Sigmoid colon (tissue), 7 donors: ENCODE data around the gene MED26. TPM values are rescaled to one million over a fixed set of nuclear protein-coding genes. Genes with fewer than 3 reads are reported as not detected.

Experiments used
- DNase-seq: peaks from one replicate; pipeline ENCODE4 v3.0.0-alpha.2; 2019
- H3K27ac ChIP-seq, 4 donors: fragments of 200-600 bp; sonication (generic); one replicate each; pipeline ENCODE4 v1.5.1; 2016 to 2019; ENCODE audit warnings: mild to moderate bottlenecking in 1 of 4
- H3K27me3 ChIP-seq, 3 donors: fragments of 200-600 bp; sonication (generic); one replicate each; pipeline ENCODE4 v1.5.1; 2019; ENCODE audit warnings: mild to moderate bottlenecking in 1 of 3
- H3K36me3 ChIP-seq, 4 donors: fragments of 200-600 bp; sonication (generic); one replicate each; pipeline ENCODE4 v1.5.1; 2016 to 2019
- H3K4me1 ChIP-seq, 4 donors: fragments of 200-600 bp; sonication (generic); one replicate each; pipeline ENCODE4 v1.5.1; 2017 to 2019
- H3K4me3 ChIP-seq, 4 donors: fragments of 200-600 bp; sonication (generic); one replicate each; pipeline ENCODE4 v1.5.1; 2017 to 2019; ENCODE audit warnings: mild to moderate bottlenecking in 2 of 4, moderate library complexity in 1 of 4
- H3K9me3 ChIP-seq, 4 donors: fragments of 200-600 bp in 3 of 4; sonication (generic) in 3 of 4; one replicate each; pipeline versions ENCODE4 v1.5.1 to v1.6.1; 2013 to 2019
- EP300 ChIP-seq, 4 donors: sonication (generic); formaldehyde crosslinking; IDR thresholded peaks; one replicate each; pipeline ENCODE4 v1.6.1; 2017; ENCODE audit warnings: antibody characterized with exemption in 4 of 4
- POLR2A ChIP-seq, 2 donors: fragments of 450-650 bp; IDR thresholded peaks; one replicate each; pipeline ENCODE4 v1.6.1; 2016; ENCODE audit warnings: antibody characterized with exemption in 2 of 2, mild to moderate bottlenecking in 2 of 2, moderate library complexity in 2 of 2
- POLR2AphosphoS5 ChIP-seq, 4 donors: sonication (generic); formaldehyde crosslinking; IDR thresholded peaks; one replicate each; pipeline ENCODE4 v1.6.1; 2017; ENCODE audit warnings: antibody characterized with exemption in 4 of 4
- WGBS, 2 donors: extraction: QIAGEN DNeasy Blood & Tissue Kit; methylation state at CpG; one replicate each; pipeline ENCODE4 v1.1.7; 2013; 5-methylcytosine and 5-hydroxymethylcytosine counted together
- intact Hi-C: fragments of 100-400 bp; cut with DNase I; formaldehyde crosslinking; loops from one replicate; pipeline ENCODE4 v1.15.1; 2023
- polyA plus RNA-seq, 3 donors: library from polyadenylated mRNA; stranded (reverse); fragments of 200-250 nt; gene quantifications; one replicate each; pipeline ENCODE4 v1.2.3, GENCODE V29; 2013
- total RNA-seq, 4 donors: library from RNA; depleted of rRNA; stranded (reverse); fragments of >200 nt; gene quantifications; one replicate each; pipeline ENCODE4 v1.1.0, GENCODE V29; 2016
- TF ChIP-seq, protein P1 (sequence below), 4 experiments: fragments of 450-650 bp in 3 of 4; fragments of 200-600 bp in 1 of 4; IDR thresholded peaks; one replicate each; pipeline ENCODE4 v1.5.1; 2016 to 2019; ENCODE audit warnings: antibody characterized with exemption in 4 of 4, mild to moderate bottlenecking in 3 of 4, moderate library complexity in 2 of 4
- donor health status: healthy with polysubstance abuse.
- donor health status: Bipolar disorder and iron deficiency.
- donor health status: healthy.

MED26 gene
- total and polyA plus RNA-seq, 7 donors = 3.0 to 7.9 (median 5.4) TPM

DNA sequence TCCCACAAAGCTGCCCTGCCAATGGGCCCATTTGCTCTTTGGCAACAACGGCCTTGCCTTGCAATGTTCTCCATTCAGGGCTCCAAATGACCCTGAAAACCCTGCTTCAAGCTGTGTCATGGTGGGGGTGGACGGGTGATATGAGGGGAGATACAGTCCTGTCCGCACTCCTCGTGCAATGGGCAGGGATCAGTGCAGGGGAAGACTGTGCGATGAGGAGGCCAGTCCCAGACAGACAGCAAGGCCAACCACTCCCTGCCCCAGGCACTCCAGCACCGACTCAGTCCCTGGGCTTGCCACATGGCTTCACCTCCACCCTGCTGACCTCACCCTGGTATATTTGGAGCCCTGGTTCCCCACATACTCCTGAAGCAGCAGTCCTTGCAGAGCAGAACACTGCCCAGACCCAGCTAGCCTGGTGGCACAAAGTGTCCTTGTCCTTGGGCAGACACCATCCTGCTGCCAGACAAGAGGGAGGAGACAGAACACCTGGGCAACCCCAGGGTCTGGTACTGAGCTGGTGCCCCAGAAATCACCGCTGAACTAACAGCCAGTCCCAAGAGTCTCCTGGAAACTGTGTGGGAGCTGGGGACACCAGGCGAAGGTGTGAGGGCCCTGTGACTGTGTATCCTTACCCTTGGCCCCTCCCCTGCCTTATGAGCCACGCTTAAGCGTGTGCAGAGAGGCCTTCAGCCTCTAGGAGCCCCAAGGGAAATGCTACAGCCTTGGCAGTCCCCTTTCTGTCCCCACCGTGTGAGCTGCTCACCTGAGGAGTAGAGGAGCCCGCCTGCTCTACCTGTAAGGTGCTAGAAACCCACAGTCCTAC, 46.6 kb downstream of the MED26 start:
- no peak for DNase-seq
- intact Hi-C loops = no loop called here
- H3K27me3 ChIP-seq = no peaks in the 10 kb centered on the region
- TF ChIP-seq EP300 (IDR thresholded peaks at IDR 0.05) = no peak
- no peak for TF ChIP-seq POLR2A (IDR thresholded peaks at IDR 0.05)
- no peak for TF ChIP-seq POLR2AphosphoS5 (IDR thresholded peaks at IDR 0.05)
- TF ChIP-seq, protein P1, sequence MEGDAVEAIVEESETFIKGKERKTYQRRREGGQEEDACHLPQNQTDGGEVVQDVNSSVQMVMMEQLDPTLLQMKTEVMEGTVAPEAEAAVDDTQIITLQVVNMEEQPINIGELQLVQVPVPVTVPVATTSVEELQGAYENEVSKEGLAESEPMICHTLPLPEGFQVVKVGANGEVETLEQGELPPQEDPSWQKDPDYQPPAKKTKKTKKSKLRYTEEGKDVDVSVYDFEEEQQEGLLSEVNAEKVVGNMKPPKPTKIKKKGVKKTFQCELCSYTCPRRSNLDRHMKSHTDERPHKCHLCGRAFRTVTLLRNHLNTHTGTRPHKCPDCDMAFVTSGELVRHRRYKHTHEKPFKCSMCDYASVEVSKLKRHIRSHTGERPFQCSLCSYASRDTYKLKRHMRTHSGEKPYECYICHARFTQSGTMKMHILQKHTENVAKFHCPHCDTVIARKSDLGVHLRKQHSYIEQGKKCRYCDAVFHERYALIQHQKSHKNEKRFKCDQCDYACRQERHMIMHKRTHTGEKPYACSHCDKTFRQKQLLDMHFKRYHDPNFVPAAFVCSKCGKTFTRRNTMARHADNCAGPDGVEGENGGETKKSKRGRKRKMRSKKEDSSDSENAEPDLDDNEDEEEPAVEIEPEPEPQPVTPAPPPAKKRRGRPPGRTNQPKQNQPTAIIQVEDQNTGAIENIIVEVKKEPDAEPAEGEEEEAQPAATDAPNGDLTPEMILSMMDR (IDR thresholded peaks at IDR 0.05) = no peak
- no peak overlapping the region for H3K4me3 ChIP-seq
- 79 to 87% methylated on average over 12 of the region's 12 CpGs for WGBS, 2 donors
- H3K9me3 ChIP-seq = no peaks in the 10 kb centered on the region
- peak overlapping the region in 1 of 4 donors; percentile 32 for H3K27ac ChIP-seq
- peaks cover 9 to 38% (median 13%) of the 10 kb centered on the region in 4 donors for H3K36me3 ChIP-seq
- H3K4me1 ChIP-seq = peaks cover 0 to 50% (median 42%) of the 10 kb centered on the region in 4 donors

DNA sequence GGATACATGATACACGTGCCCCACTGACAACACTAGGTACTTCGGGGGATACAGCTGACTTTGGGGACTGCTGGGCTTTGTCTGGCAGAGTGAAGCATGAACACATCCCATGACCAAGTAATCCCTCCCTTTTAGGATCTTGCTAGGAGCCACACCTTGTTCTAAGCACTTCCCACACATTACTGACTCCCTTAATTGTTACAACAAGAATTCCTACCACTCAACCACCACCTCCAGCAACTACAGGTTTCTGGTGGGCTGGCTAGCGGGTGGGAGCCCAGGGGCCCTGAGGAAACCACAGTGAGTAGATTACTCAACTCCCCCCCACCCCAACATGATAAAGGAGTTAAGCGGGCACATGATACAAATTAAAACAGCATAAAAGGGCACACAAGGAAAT, 48.6 kb downstream of the MED26 start:
- H3K27ac ChIP-seq = no peak overlapping the region
- TF ChIP-seq EP300 (IDR thresholded peaks at IDR 0.05) = no peak
- TF ChIP-seq POLR2AphosphoS5 (IDR thresholded peaks at IDR 0.05) = no peak
- TF ChIP-seq, protein P1 (IDR thresholded peaks at IDR 0.05) = no peak
- TF ChIP-seq POLR2A (IDR thresholded peaks at IDR 0.05) = no peak
- no peak overlapping the region for H3K4me3 ChIP-seq
- no peak for DNase-seq
- H3K4me1 ChIP-seq = peaks cover 0 to 35% (median 35%) of the 10 kb centered on the region in 4 donors
- no peaks in the 10 kb centered on the region for H3K27me3 ChIP-seq
- intact Hi-C loops = no loop called here
- no peaks in the 10 kb centered on the region for H3K9me3 ChIP-seq
- H3K36me3 ChIP-seq = peaks cover 9 to 52% (median 23%) of the 10 kb centered on the region in 4 donors
- WGBS, 2 donors = 83 to 85% methylated on average over 4 of the region's 4 CpGs

DNA sequence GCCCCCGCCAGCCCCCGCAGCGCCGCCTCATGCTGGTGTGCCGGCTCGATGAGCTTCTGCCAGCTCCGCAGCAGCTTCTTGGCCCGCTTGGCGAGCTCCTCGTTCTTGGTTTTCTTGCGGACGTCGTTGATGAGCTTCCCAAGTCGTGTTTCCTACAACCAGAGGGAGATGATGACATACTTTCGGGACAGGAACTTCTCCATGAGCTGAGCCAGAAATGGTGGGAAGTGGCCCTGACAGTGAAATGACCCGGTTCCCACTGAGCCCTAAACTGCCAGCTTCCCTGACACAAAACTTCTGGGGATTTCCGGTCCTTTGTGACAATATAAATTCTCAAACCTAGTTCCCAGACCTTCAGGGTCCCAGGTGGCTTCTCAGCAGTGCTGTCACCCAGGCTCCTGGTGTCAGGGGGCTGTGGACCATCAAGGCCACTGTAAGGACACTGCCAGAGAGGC, 50.4 kb downstream of the MED26 start:
- no peak for DNase-seq
- WGBS, 2 donors = 88 to 91% methylated on average over 17 of the region's 17 CpGs
- H3K27ac ChIP-seq = peak overlapping the region in 1 of 4 donors; percentile 5
- no peaks in the 10 kb centered on the region for H3K27me3 ChIP-seq
- intact Hi-C loops = no loop called here
- no peaks in the 10 kb centered on the region for H3K9me3 ChIP-seq
- H3K36me3 ChIP-seq = peaks cover 9 to 52% (median 24%) of the 10 kb centered on the region in 4 donors
- TF ChIP-seq POLR2A (IDR thresholded peaks at IDR 0.05) (no peak), POLR2AphosphoS5 (IDR thresholded peaks at IDR 0.05) (no peak), EP300 (IDR thresholded peaks at IDR 0.05) (no peak)
- TF ChIP-seq, protein P1 (IDR thresholded peaks at IDR 0.05) = no peak
- no peak overlapping the region for H3K4me3 ChIP-seq
- peaks cover 0 to 33% (median 33%) of the 10 kb centered on the region in 4 donors for H3K4me1 ChIP-seq

DNA sequence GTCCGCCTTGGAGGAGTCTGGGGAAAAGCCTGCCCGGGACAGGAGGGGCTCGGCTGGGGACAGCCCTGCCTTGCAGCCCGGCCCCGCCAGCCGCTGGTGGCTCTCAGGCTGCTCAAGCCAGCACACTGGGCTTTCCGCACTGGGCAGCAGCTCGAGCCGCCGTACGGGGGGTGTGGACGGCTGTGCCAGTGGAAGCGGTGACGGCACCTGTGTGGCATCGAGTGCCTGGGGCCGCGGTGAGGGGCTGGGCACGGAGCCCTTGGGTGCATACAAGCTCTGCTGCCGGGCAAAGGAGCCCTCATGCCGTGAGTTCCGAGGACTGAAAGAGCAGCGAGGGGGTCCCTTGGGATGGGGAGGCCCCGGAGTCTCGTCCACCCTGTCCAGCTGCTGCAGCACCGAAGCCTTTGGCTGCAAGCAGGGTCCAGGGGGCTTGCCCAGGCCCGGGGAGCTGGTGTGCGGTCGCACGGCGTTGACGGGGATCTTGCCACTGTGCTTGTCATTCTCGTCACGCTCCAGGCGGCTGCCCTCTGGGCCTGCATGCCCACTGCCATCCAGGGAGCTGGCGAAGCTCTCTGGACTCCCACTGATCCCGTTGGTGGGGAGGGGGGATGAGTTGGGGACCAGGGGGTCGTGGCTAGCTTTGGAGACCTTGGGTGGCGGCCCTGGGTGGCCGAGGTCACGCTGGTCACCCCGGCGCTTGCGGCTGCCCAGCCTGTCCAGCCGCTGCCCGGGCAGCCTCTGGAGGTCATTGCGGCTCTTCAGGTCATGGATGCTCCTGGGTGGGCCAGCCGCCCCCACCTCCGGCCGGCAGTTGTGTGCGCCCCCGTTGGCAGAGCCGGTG, 51.1 kb downstream of the MED26 start:
- 92 to 94% methylated on average over 52 of the region's 52 CpGs for WGBS, 2 donors
- peaks cover 0 to 29% (median 26%) of the 10 kb centered on the region in 4 donors for H3K4me1 ChIP-seq

More for the DNA sequence above, 51.1 kb downstream of the MED26 start:
- TF ChIP-seq POLR2AphosphoS5 (IDR thresholded peaks at IDR 0.05) = no peak
- no peak for TF ChIP-seq POLR2A (IDR thresholded peaks at IDR 0.05)
- no peak for TF ChIP-seq EP300 (IDR thresholded peaks at IDR 0.05)
- TF ChIP-seq, protein P1 (IDR thresholded peaks at IDR 0.05) = no peak
- no peaks in the 10 kb centered on the region for H3K9me3 ChIP-seq
- peaks cover 9 to 52% (median 24%) of the 10 kb centered on the region in 4 donors for H3K36me3 ChIP-seq
- H3K27ac ChIP-seq = no peak overlapping the region
- DNase-seq = no peak
- no peaks in the 10 kb centered on the region for H3K27me3 ChIP-seq
- H3K4me3 ChIP-seq = no peak overlapping the region
- intact Hi-C loops = no loop called here
